GM18868 (cell line): ENCODE measurements around the gene HMX3.
A peak's percentile ranks its signal among the peaks of the same experiment; 100 is the strongest.

Source experiments
- ATAC-seq: cut with Tn5 transposase; IDR thresholded peaks from one replicate; pipeline ENCODE4 v1.9.1; 2021; ENCODE audit warnings: mild to moderate bottlenecking, moderate library complexity; ENCODE audit not compliant: unreplicated experiment

Gene HMX3

DNA sequence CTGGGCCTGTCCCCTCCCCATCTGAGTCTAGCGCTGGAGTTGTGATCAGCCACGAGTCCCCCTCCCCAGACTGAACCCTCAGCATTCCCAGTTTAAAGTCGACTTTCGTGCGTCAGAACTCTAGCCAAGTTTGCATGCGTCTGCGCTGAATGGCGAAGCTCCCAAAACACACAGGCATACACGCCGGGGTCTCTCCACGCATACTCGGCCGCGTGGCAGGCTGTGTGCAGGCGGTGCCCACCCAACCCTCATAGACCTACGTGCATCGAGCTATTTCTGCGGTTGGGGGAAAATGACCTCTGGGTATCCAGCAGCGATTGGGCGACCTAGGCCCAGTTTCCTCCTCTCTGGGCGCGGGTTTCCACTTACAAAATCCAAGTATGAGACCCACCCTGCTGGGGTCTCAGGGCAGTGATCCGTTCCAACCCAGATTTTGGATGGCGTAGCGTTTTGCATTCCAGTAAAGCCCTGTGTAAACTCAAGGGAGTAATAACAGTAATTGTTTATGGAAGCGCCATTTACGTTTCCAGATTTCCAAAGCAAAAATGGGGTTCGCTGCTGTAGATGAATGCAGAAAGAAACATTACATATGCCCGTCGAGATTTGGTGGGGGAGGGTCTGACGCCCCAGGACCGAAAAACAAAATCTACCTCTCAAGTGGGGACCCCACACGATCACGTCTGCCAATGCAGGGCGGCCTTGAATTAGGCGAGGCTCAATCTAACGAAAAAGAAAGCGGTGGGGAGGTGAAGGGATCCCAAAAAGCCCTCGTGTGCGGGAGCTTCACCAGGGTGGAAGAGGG, 2.0 kb upstream of the HMX3 start:
- no peak for ATAC-seq

DNA sequence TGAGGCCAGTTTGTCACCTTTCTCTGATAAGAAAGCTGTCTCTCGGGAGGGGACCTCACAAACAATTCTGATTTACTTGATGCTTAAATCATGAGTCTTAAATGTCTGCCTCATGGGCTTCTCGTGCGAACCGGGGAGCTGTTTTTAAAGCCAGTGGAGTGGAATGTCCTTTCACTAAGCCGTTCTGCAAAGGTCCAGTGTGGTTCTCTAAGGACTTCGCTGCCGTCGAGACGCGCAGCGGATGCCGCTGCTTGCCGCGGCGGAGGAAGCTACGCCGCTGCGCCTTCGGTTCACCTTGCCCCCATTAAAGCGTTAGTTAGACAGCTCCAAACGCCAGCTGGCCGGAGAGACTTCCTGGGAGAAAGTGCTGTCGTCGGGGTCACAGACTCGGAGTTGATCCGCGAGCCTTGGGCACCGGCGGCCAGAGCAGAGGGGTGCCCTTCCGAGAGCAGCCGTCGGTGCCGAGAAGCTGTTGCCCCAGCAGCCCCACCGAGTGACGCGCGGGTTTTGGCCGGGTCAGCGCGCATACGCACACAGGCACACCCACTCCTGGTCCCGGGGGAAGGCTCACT, 1.3 kb upstream of the HMX3 start:
- no peak for ATAC-seq

DNA sequence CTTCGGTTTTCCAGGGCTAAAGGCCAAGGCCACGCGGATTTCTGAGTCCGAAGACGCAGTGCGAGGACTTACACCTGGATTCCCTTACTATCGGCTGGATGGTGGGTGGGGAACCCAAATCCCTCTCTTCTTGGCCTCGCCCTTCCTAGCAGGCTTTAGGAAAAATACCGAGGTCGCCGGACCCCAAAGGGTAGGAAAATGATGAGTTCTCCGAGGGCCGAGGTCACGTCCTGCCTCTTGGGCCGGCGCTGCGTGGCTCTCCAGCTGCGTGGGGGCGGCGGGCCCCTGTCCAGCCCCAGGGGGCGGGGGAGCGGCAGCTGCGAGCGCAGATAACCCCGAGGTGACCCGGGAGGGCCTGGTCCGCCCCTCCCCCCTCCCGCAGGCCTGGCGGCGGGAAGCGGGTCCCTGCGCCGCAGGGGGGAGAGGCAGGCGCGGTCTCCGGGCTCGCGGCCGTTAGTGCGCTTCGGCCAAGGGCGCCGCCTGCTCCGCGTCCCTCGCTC, 805 bp upstream of the HMX3 start:
- ATAC-seq = no peak

DNA sequence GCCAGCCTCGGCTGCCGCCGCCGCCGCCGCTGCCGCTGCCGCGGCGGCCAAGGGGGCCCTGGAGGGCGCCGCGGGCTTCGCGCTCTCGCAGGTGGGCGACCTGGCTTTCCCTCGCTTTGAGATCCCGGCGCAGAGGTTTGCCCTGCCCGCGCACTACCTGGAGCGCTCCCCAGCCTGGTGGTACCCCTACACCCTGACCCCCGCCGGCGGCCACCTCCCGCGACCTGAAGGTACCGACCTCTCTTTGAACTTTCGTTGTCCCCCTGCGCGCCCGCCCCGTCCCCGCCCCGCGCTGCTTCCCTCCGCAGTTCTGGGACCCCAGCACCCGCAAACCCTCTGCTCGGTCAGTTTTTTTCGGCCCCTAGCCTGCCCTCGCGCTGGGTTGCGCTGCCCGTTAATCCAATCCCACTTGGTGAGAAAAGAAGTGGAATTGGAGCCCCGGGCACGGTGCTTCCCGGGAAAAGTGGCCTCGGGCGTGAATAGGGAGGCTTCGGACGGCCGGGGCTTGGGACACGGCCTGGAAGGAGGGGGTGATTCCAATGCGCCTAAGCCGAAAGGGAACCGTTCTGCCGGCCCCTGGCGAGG, 543 bp downstream of the HMX3 start:
- ATAC-seq = no peak

DNA sequence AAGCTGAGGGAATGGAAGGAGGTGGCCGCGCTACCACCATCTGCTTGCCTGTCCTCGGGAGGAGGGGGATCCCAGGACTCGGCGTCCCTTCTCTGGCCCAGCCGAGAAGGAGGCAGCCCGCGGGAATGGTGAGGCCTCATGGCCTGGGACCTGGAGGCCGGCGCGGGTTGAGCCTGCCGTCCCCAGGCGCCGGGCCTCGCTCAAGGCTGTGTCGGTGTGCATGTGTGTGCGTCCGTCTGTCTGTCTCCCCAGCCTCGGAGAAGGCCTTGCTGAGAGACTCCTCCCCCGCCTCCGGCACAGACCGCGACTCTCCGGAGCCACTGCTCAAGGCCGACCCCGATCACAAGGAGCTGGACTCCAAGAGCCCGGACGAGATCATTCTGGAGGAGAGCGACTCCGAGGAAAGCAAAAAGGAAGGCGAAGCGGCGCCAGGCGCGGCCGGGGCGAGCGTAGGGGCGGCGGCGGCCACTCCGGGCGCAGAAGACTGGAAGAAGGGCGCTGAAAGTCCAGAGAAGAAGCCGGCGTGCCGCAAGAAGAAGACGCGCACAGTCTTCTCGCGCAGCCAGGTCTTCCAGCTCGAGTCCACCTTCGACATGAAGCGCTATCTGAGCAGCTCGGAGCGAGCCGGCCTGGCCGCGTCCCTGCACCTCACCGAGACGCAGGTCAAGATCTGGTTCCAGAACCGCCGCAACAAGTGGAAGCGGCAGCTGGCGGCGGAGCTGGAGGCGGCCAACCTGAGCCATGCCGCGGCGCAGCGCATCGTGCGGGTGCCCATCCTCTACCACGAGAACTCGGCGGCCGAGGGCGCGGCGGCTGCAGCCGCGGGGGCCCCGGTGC, 1.3 kb downstream of the HMX3 start:
- ATAC-seq = peak; percentile 22

DNA sequence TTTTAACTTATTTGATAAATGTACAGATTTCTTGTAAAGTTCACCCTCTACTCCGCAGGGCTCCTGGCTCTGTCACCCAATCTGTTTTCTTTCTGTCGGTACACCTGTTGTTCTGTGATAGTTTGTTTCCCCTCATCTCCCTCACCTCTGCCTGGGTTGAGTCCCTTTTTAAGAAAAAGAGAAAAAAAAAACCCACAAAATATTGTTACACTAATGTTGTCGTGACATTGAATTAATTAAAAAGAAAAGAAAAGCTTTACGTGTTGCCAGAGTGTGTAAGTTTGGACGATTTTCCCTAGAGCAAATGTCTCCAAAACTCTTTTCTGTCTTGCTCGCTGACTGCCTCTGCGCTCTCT, 3.4 kb downstream of the HMX3 start:
- no peak for ATAC-seq

DNA sequence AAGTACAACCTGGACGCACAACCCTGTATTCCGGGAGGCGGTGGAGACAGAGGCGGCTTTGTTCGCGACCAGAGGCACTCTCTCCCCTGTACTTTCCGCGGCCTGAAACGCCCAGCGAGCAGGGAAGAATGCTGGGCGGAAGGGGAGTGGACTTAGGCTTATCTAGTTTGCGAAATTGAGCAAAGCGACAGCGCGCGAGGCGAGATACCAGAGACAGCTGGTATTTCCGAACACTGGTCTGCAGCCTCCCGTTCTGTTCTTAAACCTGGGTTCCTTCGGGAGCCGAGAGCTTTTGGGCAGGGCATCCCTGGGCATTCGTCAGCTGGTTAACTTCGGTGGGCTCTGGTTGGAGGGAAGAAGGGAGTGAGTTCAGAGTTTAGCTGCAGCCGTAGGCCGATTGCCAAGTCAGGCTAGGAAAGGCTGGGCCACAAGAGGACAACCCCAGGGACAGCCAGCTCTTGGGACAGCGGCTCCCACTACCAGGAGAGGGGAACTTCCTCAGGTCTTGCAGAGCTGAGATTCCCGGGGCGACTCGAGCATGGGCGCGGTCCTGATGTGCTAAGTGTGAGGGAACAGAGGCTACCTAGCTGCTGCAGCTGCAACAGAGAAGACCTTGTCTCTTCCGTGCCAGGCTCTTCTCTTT, 3.9 kb downstream of the HMX3 start:
- no peak for ATAC-seq

DNA sequence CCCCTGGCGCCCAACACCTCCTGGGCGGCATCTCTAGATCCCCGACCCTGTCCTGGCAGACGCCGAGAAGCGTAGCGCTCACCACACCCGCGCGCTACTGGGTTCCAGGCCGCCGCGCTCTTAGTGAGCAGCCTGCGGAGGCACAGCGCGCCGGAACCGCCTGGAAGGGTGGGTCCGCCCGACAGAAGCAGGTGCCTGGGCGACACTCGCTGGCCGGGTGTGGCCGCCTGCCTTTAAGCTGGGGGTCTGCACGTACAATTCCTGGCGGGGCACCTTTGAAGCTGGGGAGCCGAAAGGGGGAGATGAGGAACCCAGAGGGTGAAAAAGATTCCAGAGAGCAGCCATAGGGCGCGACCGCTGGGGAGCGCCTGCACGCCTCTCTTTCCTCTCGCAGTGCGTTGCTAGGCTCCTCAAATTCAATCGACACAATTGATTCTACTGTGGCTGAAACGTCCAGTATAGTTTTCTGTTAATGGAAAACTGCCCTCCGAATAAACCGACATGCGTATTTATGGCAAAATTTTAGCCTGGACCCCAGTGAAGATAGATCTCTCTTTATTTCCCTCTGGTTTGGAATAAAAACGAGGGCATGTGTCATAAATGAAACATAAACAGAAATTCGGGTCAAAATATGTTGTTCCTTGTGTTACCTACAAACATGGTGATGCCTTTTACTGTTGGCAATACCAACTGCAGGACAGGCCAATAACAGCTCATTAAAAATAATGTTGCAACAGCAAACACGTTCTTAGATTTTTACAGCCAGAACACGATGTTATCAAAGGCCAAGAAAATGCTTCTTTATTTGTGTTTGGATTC, 4.6 kb downstream of the HMX3 start:
- ATAC-seq = peak; percentile 21

DNA sequence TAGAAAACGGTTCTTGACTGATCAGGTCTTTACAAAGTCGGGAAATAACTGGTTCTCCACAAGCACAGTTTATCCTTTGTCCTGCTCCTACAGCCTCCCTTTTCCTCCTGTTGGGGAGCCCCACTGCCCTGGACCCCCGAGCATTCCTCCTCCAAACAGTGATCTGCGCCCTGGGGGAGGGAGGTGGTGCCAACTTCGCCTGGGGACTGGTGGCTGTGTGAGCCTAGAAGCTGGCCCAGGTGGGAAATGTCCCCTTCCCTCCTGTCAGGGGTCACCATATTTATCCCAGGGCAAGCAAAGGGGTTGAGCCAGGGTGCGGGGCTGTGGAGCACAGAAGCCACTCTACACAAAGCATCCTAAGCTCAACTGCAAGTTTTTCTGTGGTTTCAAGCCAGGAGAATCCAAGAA, 5.2 kb downstream of the HMX3 start:
- ATAC-seq = no peak

DNA sequence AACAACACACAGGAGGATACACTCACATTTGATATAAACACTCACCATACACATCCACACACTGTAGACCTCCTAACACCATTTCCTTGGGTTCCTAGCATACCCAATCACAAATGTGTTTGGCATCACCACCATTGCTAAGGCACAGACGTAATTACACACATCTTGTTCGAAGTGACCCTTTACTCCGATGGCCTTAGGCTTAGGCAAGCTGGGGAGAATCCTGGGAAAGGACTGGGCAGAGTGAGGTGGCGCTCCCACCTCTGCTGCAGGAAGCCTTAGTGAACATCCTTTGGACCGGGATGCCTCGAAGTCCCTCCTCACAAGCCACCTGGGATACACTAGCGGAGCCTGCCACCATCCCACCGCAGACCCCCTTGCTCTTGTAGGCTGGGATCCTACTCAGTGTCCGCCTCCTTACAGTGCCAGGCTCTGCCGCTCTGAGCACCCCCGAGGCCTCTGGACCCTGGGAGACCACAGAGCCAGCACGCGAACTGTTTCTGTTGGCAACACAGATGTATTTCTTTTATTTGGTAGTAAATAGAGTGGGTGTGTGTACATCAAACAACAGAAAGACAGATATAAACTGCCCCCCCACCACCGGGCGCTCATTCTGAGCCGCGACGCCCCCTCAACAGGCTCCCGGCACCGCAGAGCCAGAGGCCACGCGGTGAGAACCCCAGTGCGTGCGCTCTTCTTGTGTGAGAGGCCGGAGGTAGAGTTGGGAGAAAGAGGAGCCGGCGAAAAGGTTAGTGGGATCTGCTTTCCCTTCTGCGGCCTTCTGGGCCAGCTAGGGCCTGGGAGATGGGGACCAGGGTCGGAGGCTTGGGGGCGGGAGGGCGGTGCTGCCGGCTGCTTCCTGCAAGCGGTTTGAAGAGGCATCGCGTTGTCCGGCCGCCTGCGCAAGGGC, 6.3 kb downstream of the HMX3 start:
- no peak for ATAC-seq

DNA sequence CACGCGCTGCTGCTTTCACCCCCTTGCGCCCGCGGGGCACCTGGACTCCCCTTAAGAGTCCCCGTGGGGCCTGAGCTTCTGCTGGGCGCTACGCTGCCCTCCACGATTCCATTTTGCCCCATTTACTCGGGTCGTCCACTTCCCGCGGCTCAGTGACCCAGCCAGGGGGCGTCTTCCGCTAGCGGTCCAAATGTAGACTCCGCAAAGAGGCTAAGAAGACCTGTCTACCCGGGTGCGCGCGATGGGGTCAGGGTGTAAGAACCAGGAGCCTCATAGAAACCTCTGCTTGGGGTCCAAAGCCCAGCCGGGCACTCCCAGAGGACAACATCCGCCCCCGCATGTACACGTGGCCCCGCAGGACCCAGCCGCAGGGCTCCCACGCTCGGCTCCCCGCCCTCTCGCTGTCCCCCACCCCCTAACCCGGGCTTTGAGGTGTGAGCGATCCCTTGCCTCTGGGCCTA, 7.0 kb downstream of the HMX3 start:
- no peak for ATAC-seq

DNA sequence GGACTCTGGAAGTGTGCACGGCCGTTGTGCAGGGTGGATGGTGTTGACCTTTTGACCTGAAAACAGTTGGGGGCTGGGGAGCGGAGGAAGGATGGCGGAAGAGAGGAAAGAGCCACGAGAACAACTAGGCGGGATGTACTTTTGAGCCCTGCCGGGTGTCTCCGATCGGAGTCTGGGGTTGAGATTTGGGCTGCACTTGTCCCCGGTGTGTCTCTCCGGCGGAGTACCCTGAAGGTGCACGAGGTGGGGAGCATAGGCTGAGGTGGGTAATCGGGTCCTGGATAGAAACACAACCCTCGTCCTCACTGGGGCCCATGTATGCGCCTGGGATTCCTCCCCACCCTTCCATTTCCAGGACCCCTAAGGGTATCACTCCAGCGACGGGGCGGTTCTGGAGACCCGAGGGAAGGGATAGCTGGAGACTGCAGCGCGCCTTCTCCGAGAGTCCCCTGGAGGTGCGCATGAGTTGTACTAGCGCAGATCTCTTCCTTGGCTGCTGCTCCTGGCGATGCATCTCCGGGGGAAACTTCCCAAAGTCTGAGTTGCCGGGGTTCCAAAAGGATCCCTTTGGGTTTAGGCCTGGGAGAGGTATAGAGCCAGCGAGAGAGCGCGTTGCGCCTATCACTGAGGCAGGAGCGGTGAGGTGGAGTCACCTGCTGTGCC, 7.5 kb downstream of the HMX3 start:
- ATAC-seq = no peak

DNA sequence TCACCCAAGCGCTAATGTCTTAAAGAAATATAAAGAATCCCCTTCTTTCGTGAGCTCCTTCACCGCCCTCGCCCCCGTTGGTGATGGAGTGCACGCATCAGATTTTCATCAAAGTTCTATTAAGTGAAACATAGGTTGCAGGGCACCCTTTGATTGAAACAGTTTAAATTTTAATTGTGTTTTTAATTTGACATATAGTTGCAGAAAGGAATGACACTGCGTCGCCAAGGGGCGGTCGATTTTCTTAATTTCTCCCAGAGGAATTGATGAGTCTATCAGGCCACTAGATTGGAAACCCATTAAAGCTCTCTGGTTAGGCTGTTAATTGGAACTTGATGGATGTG, 8.0 kb downstream of the HMX3 start:
- ATAC-seq = no peak

DNA sequence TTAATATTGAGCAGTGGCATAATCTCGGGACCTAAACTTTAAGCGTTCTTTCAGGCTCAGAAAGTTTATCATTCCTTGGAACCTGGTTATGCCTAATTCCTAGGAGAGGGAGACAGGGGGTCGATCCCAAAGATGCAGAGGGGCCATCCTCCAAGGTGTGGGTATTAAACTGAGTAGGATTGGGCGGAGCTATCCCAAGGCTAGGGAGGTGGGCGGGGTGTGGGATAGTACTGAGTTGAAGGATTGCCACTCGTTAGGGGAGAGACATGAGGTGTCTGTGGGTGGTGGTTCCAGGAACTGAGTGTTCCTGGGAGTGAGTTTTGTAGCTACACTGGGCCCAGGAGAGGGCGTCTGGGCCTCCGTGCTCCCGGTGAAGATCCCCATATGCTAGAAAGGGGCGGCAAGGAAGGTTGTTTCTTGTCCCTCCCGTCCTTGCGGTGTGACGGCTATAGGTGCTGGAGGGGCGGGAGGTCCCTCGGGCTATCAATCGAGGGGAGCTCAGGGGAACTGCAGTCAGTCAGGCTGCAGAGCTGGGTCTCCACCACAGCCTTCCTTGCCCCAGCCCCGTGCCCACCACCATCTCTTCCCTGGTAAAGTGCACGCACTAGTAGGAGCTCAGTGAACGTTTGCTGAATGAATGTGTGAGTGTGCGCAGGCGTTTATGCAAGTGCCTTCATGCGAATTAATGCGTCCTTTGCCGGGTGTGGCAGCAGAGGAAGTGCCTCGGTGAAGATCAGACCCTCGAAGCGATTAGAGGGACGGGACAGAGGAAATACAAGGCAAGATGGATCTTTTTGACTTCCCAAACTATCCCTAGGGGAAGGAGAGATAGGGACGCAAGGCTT, 9.1 kb downstream of the HMX3 start:
- ATAC-seq = no peak

DNA sequence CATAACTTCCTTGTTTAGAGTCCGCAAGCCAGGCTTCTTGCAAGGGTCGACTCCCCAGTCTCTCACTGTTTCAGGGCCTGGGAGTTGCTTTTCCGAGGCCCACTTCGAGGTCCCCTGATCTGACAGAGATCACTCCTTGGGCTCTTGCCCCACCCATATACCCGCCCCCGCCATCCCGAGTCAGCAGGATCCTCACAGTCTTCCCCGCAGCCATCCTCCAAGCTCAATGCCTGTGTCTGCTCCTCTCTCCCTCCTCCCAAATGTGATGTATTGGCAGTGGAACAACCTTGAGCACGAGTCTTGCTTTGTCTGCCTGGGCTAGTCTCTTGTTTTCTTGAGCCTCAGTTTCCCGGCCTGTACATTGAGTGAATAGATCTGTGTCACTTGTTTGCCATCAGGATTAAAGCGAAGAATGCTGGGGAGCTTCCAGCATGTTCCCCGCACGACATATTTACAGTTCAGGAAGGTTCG, 9.8 kb downstream of the HMX3 start:
- ATAC-seq = no peak

DNA sequence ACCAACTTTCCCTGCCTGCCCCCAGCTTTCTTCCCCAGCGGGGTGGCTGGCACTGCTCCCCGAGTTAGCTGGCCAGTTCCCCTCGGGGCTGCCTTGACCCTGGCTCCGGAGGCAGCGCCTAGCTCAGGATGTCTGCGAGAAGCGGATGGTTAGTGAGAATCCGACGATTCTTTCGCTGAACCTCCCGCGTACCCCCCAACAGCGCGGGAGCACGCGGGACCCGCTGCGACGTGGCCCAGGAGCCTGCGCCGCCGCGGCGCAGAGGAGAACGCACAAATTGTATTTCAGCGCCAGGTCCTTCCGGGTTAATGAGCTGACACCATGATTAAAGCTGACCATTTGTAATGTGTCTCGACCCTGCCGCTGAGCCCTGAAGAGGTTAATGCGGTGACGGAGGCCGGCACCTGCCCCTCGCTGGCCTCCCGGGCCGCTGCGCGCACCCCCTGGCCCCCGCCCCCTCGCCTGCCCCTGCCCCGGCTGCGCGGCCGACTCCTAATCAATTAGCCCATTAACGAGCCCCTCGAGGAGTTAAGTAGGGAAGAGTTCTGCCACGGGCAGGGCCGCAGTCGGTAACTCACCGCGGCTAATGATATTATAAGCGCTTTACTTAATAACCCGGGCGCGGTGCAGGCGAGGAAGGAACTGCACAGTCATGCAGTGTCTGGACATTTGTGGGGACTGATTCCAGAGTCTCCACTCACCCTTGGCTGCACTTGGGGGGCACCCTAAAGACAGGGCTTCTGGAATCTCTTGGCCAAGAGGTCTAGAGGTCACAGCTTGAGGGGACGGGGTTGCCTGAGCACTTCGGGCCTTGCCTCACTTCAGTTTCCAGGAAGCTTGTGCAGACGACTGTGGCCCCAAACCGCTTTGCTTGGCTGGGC, 10.5 kb downstream of the HMX3 start:
- no peak for ATAC-seq
